ENCODE data around the gene IDUA. TPM values are rescaled to one million over a fixed set of nuclear protein-coding genes. Genes with fewer than 3 reads are reported as not detected.

IDUA gene
- total RNA-seq, 1 donor from 2014 or later, result 3.4 TPM

GRCh38 chr4:956531-957230 lies 30.2 kb upstream of the IDUA start:
- DNase-seq (ENCODE audit: low spot score), result no peak

- DNase-seq (ENCODE audit: low spot score), result no peak
These were observed 29.6 kb upstream of the IDUA start for GRCh38 chr4:957231-957580.

DNA sequence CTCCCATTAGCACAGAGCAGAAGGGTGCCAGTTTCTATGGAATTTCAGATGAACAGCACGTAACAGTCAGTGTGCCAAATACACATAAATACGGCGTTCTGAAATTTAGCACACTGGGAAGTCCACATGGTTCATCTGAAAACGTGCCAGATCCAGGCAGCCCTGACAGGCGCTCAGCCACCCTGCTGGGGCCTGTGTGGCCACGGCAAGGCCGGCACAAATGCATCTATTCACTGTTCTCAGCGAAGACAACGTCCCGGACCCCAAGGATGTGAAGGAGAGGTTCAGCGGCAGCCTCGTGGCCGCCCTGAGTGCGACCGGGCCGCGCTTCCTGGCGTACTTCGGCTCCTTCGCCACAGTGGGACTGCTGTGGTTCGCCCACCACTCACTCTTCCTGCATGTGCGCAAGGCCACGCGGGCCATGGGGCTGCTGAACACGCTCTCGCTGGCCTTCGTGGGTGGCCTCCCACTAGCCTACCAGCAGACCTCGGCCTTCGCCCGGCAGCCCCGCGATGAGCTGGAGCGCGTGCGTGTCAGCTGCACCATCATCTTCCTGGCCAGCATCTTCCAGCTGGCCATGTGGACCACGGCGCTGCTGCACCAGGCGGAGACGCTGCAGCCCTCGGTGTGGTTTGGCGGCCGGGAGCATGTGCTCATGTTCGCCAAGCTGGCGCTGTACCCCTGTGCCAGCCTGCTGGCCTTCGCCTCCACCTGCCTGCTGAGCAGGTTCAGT lies 29.1 kb upstream of the IDUA start:
- no peak for DNase-seq (ENCODE audit: low spot score)

- DNase-seq (ENCODE audit: low spot score), result no peak
These were observed 28.6 kb upstream of the IDUA start for GRCh38 chr4:958314-958665.

GRCh38 chr4:958696-959337 lies 28.0 kb upstream of the IDUA start:
- no peak for DNase-seq (ENCODE audit: low spot score)

- no peak for DNase-seq (ENCODE audit: low spot score)
These were observed 27.3 kb upstream of the IDUA start for GRCh38 chr4:959338-960139.

- no peak for DNase-seq (ENCODE audit: low spot score)
These were observed 26.7 kb upstream of the IDUA start for GRCh38 chr4:960140-960635.

GRCh38 chr4:960636-961350 lies 26.1 kb upstream of the IDUA start:
- DNase-seq (ENCODE audit: low spot score), result no peak

DNA sequence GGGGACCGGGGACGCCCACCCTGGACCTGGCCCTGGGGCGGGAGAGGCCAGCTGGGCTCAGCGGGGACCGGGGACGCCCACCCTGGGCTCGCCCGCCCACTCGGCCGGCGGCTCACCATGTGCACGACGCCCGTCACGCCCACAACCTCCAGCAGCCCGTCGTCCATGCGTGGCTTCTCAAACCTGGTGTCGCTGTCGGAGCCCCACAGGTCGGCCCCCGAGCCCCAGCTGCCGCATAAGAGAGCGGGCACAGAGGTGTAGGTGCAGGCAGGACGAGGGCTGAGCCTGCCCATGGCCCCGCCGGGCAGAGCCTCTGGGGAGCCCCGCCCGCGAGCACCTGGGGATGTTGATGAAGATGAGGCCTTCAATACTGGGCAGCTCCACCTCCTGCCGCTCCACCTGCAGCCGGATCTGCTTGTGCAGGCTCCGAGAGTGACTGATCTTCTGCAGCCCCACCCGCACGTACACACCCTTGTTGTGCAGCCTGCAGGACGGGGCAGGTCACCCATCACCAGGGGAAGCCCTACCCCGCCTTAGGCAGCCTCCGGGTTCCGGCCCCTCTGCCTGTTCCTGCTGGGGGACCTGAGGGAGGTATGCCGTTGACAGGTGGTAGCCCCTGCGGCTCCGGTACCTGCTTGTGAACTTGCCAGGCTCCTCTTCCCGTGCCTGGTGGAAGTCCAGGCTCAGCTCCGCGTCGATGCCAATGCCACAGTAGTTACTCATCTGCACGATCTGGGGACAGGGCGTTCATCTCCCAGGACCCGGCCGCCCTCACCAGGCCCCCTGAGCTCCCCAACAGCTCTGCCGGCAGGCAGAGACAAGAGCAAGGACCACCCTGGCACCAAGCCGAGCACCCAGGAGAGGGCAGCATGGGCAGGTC lies 25.3 kb upstream of the IDUA start:
- DNase-seq (ENCODE audit: low spot score), result no peak

GRCh38 chr4:962231-963208 lies 24.3 kb upstream of the IDUA start:
- DNase-seq (ENCODE audit: low spot score), result no peak

- no peak for DNase-seq (ENCODE audit: low spot score)
These were observed 23.3 kb upstream of the IDUA start for GRCh38 chr4:963276-964225.

DNA sequence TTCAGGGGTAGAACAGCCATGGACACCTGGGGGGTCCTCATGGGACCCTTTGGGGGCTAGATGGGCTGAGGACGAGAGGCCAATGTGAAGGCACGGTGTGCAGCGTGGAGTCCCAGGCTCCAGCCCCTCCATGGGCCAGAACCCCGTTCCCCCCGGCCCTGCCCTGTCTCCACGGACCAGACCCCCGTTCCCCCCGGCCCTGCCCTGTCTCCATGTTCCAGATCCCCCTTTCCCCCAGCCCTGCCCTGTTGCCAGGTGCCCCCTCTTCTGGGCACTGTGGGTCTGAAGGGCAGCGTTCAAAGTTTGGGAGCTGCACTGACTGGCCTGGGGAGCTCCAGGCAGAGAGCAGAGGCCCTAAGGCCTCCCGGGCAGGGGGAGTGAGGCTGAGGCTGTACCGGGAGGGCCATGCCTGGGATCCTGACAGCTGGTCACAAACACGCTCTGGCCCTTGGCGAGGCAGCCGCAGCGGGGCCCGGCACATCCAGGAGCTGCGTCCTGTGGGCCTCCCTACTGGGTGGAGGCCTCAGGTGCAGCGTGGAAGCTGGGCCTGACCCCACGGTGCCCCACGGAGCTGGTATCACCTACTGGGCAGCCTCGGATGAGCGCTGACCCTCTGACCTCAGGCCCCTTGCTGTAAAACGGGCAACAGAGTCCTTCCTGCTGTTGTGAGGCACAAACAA lies 22.4 kb upstream of the IDUA start:
- no peak for DNase-seq (ENCODE audit: low spot score)

DNA sequence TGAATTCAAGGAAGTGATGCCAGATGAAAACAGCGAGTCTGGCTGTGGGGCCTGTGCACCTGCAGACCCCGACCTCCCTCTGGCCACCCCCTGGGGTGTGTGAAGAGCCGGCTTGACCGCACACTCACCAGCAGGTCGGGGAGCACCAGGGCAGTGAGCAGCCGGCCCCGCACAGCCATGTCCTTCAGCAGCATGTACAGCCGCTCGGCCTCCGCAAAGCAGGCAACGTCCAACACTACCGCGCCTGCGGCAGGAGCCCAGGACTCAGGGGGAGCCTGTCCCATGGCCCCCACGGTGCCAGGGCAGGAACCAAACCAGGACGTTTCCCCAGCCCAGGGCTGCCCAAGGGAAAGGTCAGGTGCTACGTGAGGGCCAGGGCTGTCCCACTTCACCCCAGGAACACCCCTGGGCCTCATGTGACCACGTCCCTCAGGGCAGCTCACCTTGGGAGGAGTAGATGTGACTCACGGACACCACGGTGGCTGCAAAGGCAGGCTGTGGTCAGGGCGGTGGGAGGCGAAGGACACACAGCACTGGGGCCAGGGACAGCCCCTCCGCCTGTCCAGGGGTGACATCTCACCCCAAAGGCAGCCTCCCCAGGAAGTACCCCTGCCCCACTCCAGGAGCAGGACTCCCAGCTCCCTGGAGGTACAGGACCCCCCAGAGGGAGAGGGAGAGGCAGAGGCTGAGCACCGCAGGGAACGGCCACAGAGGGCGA lies 21.6 kb upstream of the IDUA start:
- no peak for DNase-seq (ENCODE audit: low spot score)

DNA sequence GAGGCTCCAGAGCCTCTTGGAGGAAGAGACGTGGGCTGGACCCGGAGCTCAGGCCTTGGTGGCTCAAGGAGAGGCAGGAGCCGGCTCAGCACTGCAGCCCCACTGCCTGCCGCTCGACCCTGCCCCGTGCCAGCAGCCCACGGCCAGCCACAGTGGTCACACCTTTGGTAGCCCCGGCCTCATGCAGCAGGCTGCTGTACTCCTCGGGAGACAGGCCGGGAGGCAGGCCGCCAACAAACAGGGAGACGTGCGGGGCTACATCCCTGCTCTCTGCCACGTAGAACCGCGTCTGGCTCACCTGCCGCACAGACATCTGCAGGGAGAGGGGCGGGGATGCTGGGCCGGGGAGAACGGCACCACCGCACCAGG lies 21.1 kb upstream of the IDUA start:
- DNase-seq (ENCODE audit: low spot score), result no peak

- no peak for DNase-seq (ENCODE audit: low spot score)
These were observed 20.4 kb upstream of the IDUA start for GRCh38 chr4:966266-967112.
